Ramos (cell line): ENCODE measurements around the gene ZC3H12D.
"Not testable (repeated sequence)": the region's sequence is repeated elsewhere in the genome, so short reads cannot be mapped to it uniquely, and the experiment has no call there.

Experiments used
- in situ Hi-C: fragments of 300-500 bp; cut with MboI; formaldehyde crosslinking; loops from one replicate; pipeline ENCODE4 v1.14.3; 2022; ENCODE audit warnings: low sequenced_read_pairs; ENCODE audit not compliant: unreplicated experiment

Gene ZC3H12D

GRCh38 chr6:149484733-149485700 lies at the start of gene ZC3H12D:
Gene ZC3H12D, minus strand, starts transcription at chr6:149485014. Its CDS starts 10,471 bp downstream, at chr6:149474543.
- in situ Hi-C loops: no loop called here

GRCh38 chr6:149529650-149530049 lies 44.8 kb upstream of the ZC3H12D start:
- in situ Hi-C loops: no loop called here

GRCh38 chr6:149515494-149515893 lies 30.7 kb upstream of the ZC3H12D start:
- in situ Hi-C loops: no loop called here

- in situ Hi-C loops: no loop called here
These were observed 29.1 kb upstream of the ZC3H12D start for GRCh38 chr6:149513915-149514314.

GRCh38 chr6:149510793-149511512 lies 26.1 kb upstream of the ZC3H12D start:
- in situ Hi-C loops: no loop called here

GRCh38 chr6:149508485-149508884 lies 23.7 kb upstream of the ZC3H12D start:
- in situ Hi-C loops: no loop called here

GRCh38 chr6:149503872-149504271 lies 19.1 kb upstream of the ZC3H12D start:
- in situ Hi-C loops: no loop called here

GRCh38 chr6:149503276-149503675 lies 18.5 kb upstream of the ZC3H12D start:
- in situ Hi-C loops: no loop called here

- in situ Hi-C loops: no loop called here
These were observed 17.0 kb upstream of the ZC3H12D start for GRCh38 chr6:149501768-149502167.

GRCh38 chr6:149501201-149501600 lies 16.4 kb upstream of the ZC3H12D start:
- in situ Hi-C loops: no loop called here

GRCh38 chr6:149500096-149500495 lies 15.3 kb upstream of the ZC3H12D start:
- in situ Hi-C loops: no loop called here

- in situ Hi-C loops: no loop called here
These were observed 14.3 kb upstream of the ZC3H12D start for GRCh38 chr6:149499066-149499465.

- in situ Hi-C loops: no loop called here
These were observed 12.6 kb upstream of the ZC3H12D start for GRCh38 chr6:149497365-149497764.

GRCh38 chr6:149496597-149496996 lies 11.8 kb upstream of the ZC3H12D start:
- in situ Hi-C loops: not testable (repeated sequence)

- in situ Hi-C loops: not testable (repeated sequence)
These were observed 10.7 kb upstream of the ZC3H12D start for GRCh38 chr6:149495349-149496016.

- in situ Hi-C loops: not testable (repeated sequence)
These were observed 10.0 kb upstream of the ZC3H12D start for GRCh38 chr6:149494810-149495209.

GRCh38 chr6:149493761-149494320 lies 9.0 kb upstream of the ZC3H12D start:
- in situ Hi-C loops: no loop called here

GRCh38 chr6:149492798-149493343 lies 8.1 kb upstream of the ZC3H12D start:
- in situ Hi-C loops: no loop called here

GRCh38 chr6:149489967-149490366 lies 5.2 kb upstream of the ZC3H12D start:
- in situ Hi-C loops: no loop called here

GRCh38 chr6:149488815-149489214 lies 4.0 kb upstream of the ZC3H12D start:
- in situ Hi-C loops: no loop called here
